Neutrophil (primary cell): ENCODE measurements around the gene FUZ.

Experiments used
- H3K27ac ChIP-seq: fragments of 200-600 bp; sonication (generic); 2 replicates; pipeline ENCODE4 v1.5.1; 2016; ENCODE audit warnings: mild to moderate bottlenecking, moderate library complexity
- H3K27me3 ChIP-seq: fragments of 200-600 bp; sonication (generic); 2 replicates; pipeline ENCODE4 v1.6.0; 2016; ENCODE audit warnings: mild to moderate bottlenecking
- H3K36me3 ChIP-seq: fragments of 200-600 bp; sonication (generic); 2 replicates; pipeline ENCODE4 v1.5.1; 2017
- H3K4me1 ChIP-seq, 2 experiments: fragments of 200-600 bp in 1 of 2; sonication (generic) in 1 of 2; 1 replicate in 1 of 2; 2 replicates in 1 of 2; pipeline versions ENCODE4 v1.5.1 to v1.6.1; 2013 to 2016; ENCODE audit warnings: low read depth in 1 of 2, low read length in 1 of 2, mild to moderate bottlenecking in 1 of 2, moderate library complexity in 1 of 2; ENCODE audit not compliant: control insufficient read depth in 1 of 2, insufficient read depth in 1 of 2
- H3K4me3 ChIP-seq, 2 experiments: fragments of 200-600 bp in 1 of 2; sonication (generic) in 1 of 2; 1 replicate in 1 of 2; 2 replicates in 1 of 2; pipeline ENCODE4 v1.5.1; 2013 to 2016; ENCODE audit warnings: low read depth in 1 of 2, low read length in 1 of 2, mild to moderate bottlenecking in 1 of 2, moderate library complexity in 1 of 2
- H3K9me3 ChIP-seq: fragments of 200-600 bp; sonication (generic); 2 replicates; pipeline ENCODE4 v1.5.1; 2016
- CTCF ChIP-seq: fragments of 200-600 bp; sonication (generic); IDR thresholded peaks from 2 replicates; pipeline ENCODE4 v1.5.1; 2016; ENCODE audit warnings: antibody characterized with exemption

The FUZ gene

GRCh38 chr19:49817964-49818648, 5.0 kb upstream of the FUZ start, which contains the start of gene MED25:
MED25 (plus strand) TSS chr19:49818289; CDS start chr19:49818342, 53 bp downstream.
- H3K27ac ChIP-seq, result peak within 1 kb of the TSS; percentile 93
- H3K27me3 ChIP-seq, result no peaks in the 10 kb centered on the region
- TF ChIP-seq CTCF, result peak; percentile 97
- H3K9me3 ChIP-seq, result no peaks in the 10 kb centered on the region
- peaks cover 17% of the 10 kb centered on the region for H3K36me3 ChIP-seq
- H3K4me3 ChIP-seq, result peak within 1 kb of the TSS; percentile 80 to 100
- peaks cover 22 to 35% of the 10 kb centered on the region in 2 experiments for H3K4me1 ChIP-seq

GRCh38 chr19:49816590-49816989, 3.5 kb upstream of the FUZ start:
- H3K4me3 ChIP-seq, result peak overlapping the region; percentile 80 to 100
- no peaks in the 10 kb centered on the region for H3K27me3 ChIP-seq
- H3K9me3 ChIP-seq, result no peaks in the 10 kb centered on the region
- peaks cover 34 to 43% of the 10 kb centered on the region in 2 experiments for H3K4me1 ChIP-seq
- H3K27ac ChIP-seq, result peak overlapping the region; percentile 93
- TF ChIP-seq CTCF, result no peak
- peaks cover 11% of the 10 kb centered on the region for H3K36me3 ChIP-seq

GRCh38 chr19:49814010-49814409, 918 bp upstream of the FUZ start:
- Histone ChIP-seq H3K27ac (peak overlapping the region; percentile 93), H3K4me1 (peaks cover 39 to 42% of the 10 kb centered on the region in 2 experiments), H3K4me3 (peak overlapping the region; percentile 64 to 74)

GRCh38 chr19:49812452-49812996, 568 bp downstream of the FUZ start:
- TF ChIP-seq CTCF, result no peak
- H3K4me3 ChIP-seq, result peak overlapping the region; percentile 64 to 74
- H3K9me3 ChIP-seq, result no peaks in the 10 kb centered on the region
- no peaks in the 10 kb centered on the region for H3K36me3 ChIP-seq
- peaks cover 43 to 52% of the 10 kb centered on the region in 2 experiments for H3K4me1 ChIP-seq
- H3K27ac ChIP-seq, result peak overlapping the region; percentile 93
- no peaks in the 10 kb centered on the region for H3K27me3 ChIP-seq

More at GRCh38 chr19:49814010-49814409, 918 bp upstream of the FUZ start:
- H3K36me3 ChIP-seq, result no peaks in the 10 kb centered on the region
- no peaks in the 10 kb centered on the region for H3K27me3 ChIP-seq
- no peak for TF ChIP-seq CTCF
- H3K9me3 ChIP-seq, result no peaks in the 10 kb centered on the region

- H3K36me3 ChIP-seq, result peaks cover 10% of the 10 kb centered on the region
- H3K9me3 ChIP-seq, result no peaks in the 10 kb centered on the region
- no peak overlapping the region for H3K27ac ChIP-seq
- H3K4me1 ChIP-seq, result peaks cover 40 to 49% of the 10 kb centered on the region in 2 experiments
- H3K27me3 ChIP-seq, result no peaks in the 10 kb centered on the region
- H3K4me3 ChIP-seq, result no peak overlapping the region
- no peak for TF ChIP-seq CTCF
Observed at GRCh38 chr19:49811328-49811727, 1.8 kb downstream of the FUZ start.
